H1 (cell line): ENCODE data around the gene CNTN6. TPM values are rescaled to one million over a fixed set of nuclear protein-coding genes. Genes with fewer than 3 reads are reported as not detected.

Experiments
- CTCF ChIA-PET: fragments of 300-600 bp; sonication (Branson Sonifier 250); formaldehyde crosslinking; loops from one replicate; lab custom pipeline; 2021; ENCODE audit not compliant: partially characterized antibody; lab: Charles Lee
- POLR2A ChIA-PET: fragments of 300-600 bp; sonication (Branson Sonifier 250); formaldehyde crosslinking; loops from one replicate; lab custom pipeline; 2021; ENCODE audit warnings: inconsistent platforms; ENCODE audit not compliant: partially characterized antibody; lab: Charles Lee
- DNase-seq, 2 experiments: peaks; one replicate each; pipeline versions ENCODE4 v3.0.0 to v3.0.0-alpha.2; 2010 to 2022; ENCODE audit warnings: low spot score in 2 of 2, low read depth in 1 of 2, mixed read lengths in 1 of 2
- FAIRE-seq: peaks from 2 replicates; lab custom pipeline; 2011; peaks lifted over from hg19 to GRCh38; lab: Jason Lieb, UNC
- H2AFZ ChIP-seq: 2 replicates; pipeline ENCODE4 v1.8.1; 2012; ENCODE audit warnings: low read length, inconsistent platforms
- H2AK5ac ChIP-seq: 2 replicates; pipeline ENCODE4 v1.6.1; 2013; ENCODE audit warnings: low read depth, low read length
- H2BK120ac ChIP-seq: replicated peaks from 2 replicates; pipeline ENCODE3; 2013; ENCODE audit warnings: low read depth, low read length, inconsistent platforms
- H2BK12ac ChIP-seq: 2 replicates; pipeline ENCODE4 v1.6.1; 2013; ENCODE audit warnings: low read depth, low read length
- H2BK15ac ChIP-seq: 2 replicates; pipeline ENCODE4 v1.6.1; 2013; ENCODE audit warnings: low read length
- H2BK20ac ChIP-seq: 2 replicates; pipeline ENCODE4 v1.6.1; 2013; ENCODE audit warnings: low read length
- H2BK5ac ChIP-seq: 2 replicates; pipeline ENCODE4 v1.6.1; 2013; ENCODE audit warnings: low read depth, low read length
- H3K14ac ChIP-seq: 2 replicates; pipeline ENCODE4 v1.6.1; 2013; ENCODE audit warnings: inconsistent platforms; ENCODE audit not compliant: insufficient read length
- H3K18ac ChIP-seq: 2 replicates; pipeline ENCODE4 v1.6.1; 2013; ENCODE audit warnings: low read length; ENCODE audit errors: extremely low read depth
- H3K23ac ChIP-seq: 2 replicates; pipeline ENCODE4 v1.6.1; 2013; ENCODE audit warnings: inconsistent platforms; ENCODE audit not compliant: insufficient read length
- H3K23me2 ChIP-seq: 2 replicates; pipeline ENCODE4 v1.6.1; 2013; ENCODE audit warnings: low read depth, low read length
- H3K27ac ChIP-seq: 2 replicates; pipeline ENCODE4 v1.6.1; 2011; ENCODE audit warnings: low read depth, low read length, inconsistent platforms
- H3K27me3 ChIP-seq, 4 experiments: replicated peaks in 1 of 4; 1 replicate in 1 of 4; 2 replicates in 3 of 4; pipeline versions ENCODE4 v1.6.1 to v1.8.1; 2011 to 2013; ENCODE audit warnings: low read length in 3 of 4, mild to moderate bottlenecking in 3 of 4, inconsistent platforms in 2 of 4, mixed read lengths in 2 of 4, moderate library complexity in 1 of 4; ENCODE audit not compliant: control insufficient read depth in 3 of 4, insufficient read depth in 3 of 4; ENCODE audit errors: extremely low read depth in 1 of 4
- H3K36me3 ChIP-seq, 4 experiments: 2 replicates each; pipeline versions ENCODE4 v1.6.1 to v1.8.1; 2011 to 2013; ENCODE audit warnings: mild to moderate bottlenecking in 4 of 4, low read length in 3 of 4, moderate library complexity in 2 of 4, control low read depth in 1 of 4, inconsistent platforms in 1 of 4; ENCODE audit not compliant: insufficient read depth in 4 of 4, control insufficient read depth in 2 of 4
- H3K4ac ChIP-seq: replicated peaks from 2 replicates; pipeline ENCODE3; 2013; ENCODE audit warnings: low read length, low read depth, mixed read lengths, inconsistent platforms; ENCODE audit not compliant: insufficient read length
- H3K4me1 ChIP-seq, 4 experiments: replicated peaks in 1 of 4; 1 replicate in 1 of 4; 2 replicates in 3 of 4; pipeline versions ENCODE4 v1.6.1 to v1.8.1; 2011 to 2013; ENCODE audit warnings: low read length in 3 of 4, inconsistent platforms in 2 of 4, mixed read lengths in 1 of 4; ENCODE audit not compliant: insufficient read depth in 4 of 4, control insufficient read depth in 3 of 4
- H3K4me2 ChIP-seq, 2 experiments: 2 replicates each; pipeline versions ENCODE4 v1.6.1 to v1.8.1; 2011 to 2013; ENCODE audit warnings: low read depth in 2 of 2, low read length in 2 of 2, control low read depth in 1 of 2, inconsistent platforms in 1 of 2, mild to moderate bottlenecking in 1 of 2; ENCODE audit not compliant: insufficient read depth in 1 of 2
- H3K4me3 ChIP-seq, 4 experiments: fragments of 200-600, 300-600 bp in 1 of 4; sonication (generic), shearing (Covaris generic), sonication (Bioruptor Twin) in 1 of 4; 2 replicates each; pipeline versions ENCODE4 v1.5.1 to v1.8.1; 2011 to 2016; ENCODE audit warnings: low read length in 4 of 4, low read depth in 3 of 4, control low read depth in 2 of 4, inconsistent platforms in 2 of 4, mild to moderate bottlenecking in 2 of 4, mixed read lengths in 1 of 4, moderate library complexity in 1 of 4; ENCODE audit not compliant: insufficient read depth in 2 of 4; ENCODE audit errors: extremely low read depth in 1 of 4
- H3K56ac ChIP-seq: replicated peaks from 2 replicates; pipeline ENCODE3; 2013; ENCODE audit warnings: low read depth, mild to moderate bottlenecking, mixed read lengths, low read length, inconsistent platforms; ENCODE audit not compliant: insufficient read length
- H3K79me1 ChIP-seq: 2 replicates; pipeline ENCODE4 v1.6.1; 2013; ENCODE audit warnings: low read depth, low read length, control low read depth
- H3K79me2 ChIP-seq, 2 experiments: 2 replicates each; pipeline versions ENCODE4 v1.6.1 to v1.8.1; 2012 to 2013; ENCODE audit warnings: low read length in 2 of 2, mild to moderate bottlenecking in 2 of 2, inconsistent platforms in 1 of 2; ENCODE audit not compliant: insufficient read depth in 2 of 2, control insufficient read depth in 1 of 2
- H3K9ac ChIP-seq, 4 experiments: replicated peaks in 1 of 4; 1 replicate in 1 of 4; 2 replicates in 3 of 4; pipeline versions ENCODE4 v1.6.1 to v1.8.1; 2011 to 2013; ENCODE audit warnings: low read depth in 3 of 4, low read length in 3 of 4, control low read depth in 2 of 4, mild to moderate bottlenecking in 2 of 4, moderate library complexity in 2 of 4, inconsistent platforms in 1 of 4; ENCODE audit errors: extremely low read depth in 1 of 4
- H3K9me3 ChIP-seq, 2 experiments: 2 replicates each; pipeline versions ENCODE4 v1.6.1 to v1.8.1; 2012 to 2013; ENCODE audit warnings: mild to moderate bottlenecking in 2 of 2, moderate library complexity in 2 of 2, control low read depth in 1 of 2, inconsistent platforms in 1 of 2, low read depth in 1 of 2, low read length in 1 of 2, mixed read lengths in 1 of 2; ENCODE audit not compliant: insufficient read depth in 2 of 2
- H4K20me1 ChIP-seq, 2 experiments: replicated peaks in 1 of 2; 2 replicates each; pipeline versions ENCODE3 to v1.8.1; 2011 to 2013; ENCODE audit warnings: inconsistent platforms in 2 of 2, low read length in 2 of 2, mild to moderate bottlenecking in 1 of 2; ENCODE audit not compliant: insufficient read depth in 2 of 2, control insufficient read depth in 1 of 2
- H4K5ac ChIP-seq: 2 replicates; pipeline ENCODE4 v1.6.1; 2013; ENCODE audit warnings: low read length, low read depth, mixed read lengths, inconsistent platforms; ENCODE audit not compliant: insufficient read length
- H4K8ac ChIP-seq: 2 replicates; pipeline ENCODE4 v1.8.0; 2013; ENCODE audit warnings: mild to moderate bottlenecking, moderate library complexity, low read length, inconsistent platforms; ENCODE audit not compliant: insufficient read depth; ENCODE audit errors: extremely low read depth
- H4K91ac ChIP-seq: replicated peaks from 2 replicates; pipeline ENCODE3; 2013; ENCODE audit warnings: low read length, mixed read lengths, inconsistent platforms; ENCODE audit not compliant: insufficient read length
- ASH2L ChIP-seq: fragments of 200-600, 300-600 bp; sonication (generic); IDR thresholded peaks from one replicate; pipeline ENCODE4 v1.7.1; 2017; ENCODE audit warnings: low read length
- CEBPB ChIP-seq: IDR thresholded peaks from 2 replicates; pipeline ENCODE4 v1.6.1; 2012; ENCODE audit warnings: low read depth, low read length
- CREB1 ChIP-seq: IDR thresholded peaks from 2 replicates; pipeline ENCODE4 v1.6.1; 2012; ENCODE audit warnings: inconsistent platforms
- GABPA ChIP-seq: IDR thresholded peaks from 2 replicates; pipeline ENCODE4 v1.6.1; 2011; ENCODE audit warnings: mild to moderate bottlenecking, low read length, moderate library complexity, borderline replicate concordance; ENCODE audit not compliant: insufficient read depth
- KDM1A ChIP-seq: fragments of 200-600, 300-600 bp; sonication (generic); IDR thresholded peaks from 2 replicates; pipeline ENCODE4 v1.7.1; 2016; ENCODE audit warnings: mild to moderate bottlenecking, low read length, borderline replicate concordance
- NANOG ChIP-seq: IDR thresholded peaks from 2 replicates; pipeline ENCODE4 v1.6.1; 2011; ENCODE audit warnings: low read length, low read depth, mild to moderate bottlenecking, inconsistent platforms; ENCODE audit not compliant: insufficient read depth, poor library complexity, severe bottlenecking
- RAD21 ChIP-seq, 2 experiments: IDR thresholded peaks in 1 of 2; conservative IDR thresholded peaks in 1 of 2; 2 replicates each; pipeline ENCODE4 v1.6.1; 2011; ENCODE audit warnings: low read depth in 2 of 2, low read length in 2 of 2, improper control_type of control experiment in 1 of 2, inconsistent platforms in 1 of 2, mild to moderate bottlenecking in 1 of 2, moderate library complexity in 1 of 2
- WGBS, 2 experiments: shearing (Covaris generic) in 1 of 2; methylation state at CpG; one replicate each; pipeline versions ENCODE4 v1.1.6 to v1.1.7; 2013 to 2015; ENCODE audit warnings: low lambda C conversion rate in 2 of 2, mixed read lengths in 2 of 2, inconsistent platforms in 1 of 2, low coverage in 1 of 2, missing lambda C conversion rate in 1 of 2; ENCODE audit not compliant: insufficient replicate concordance in 2 of 2, insufficient coverage in 1 of 2, insufficient read length in 1 of 2; ENCODE audit errors: extremely low coverage in 1 of 2, missing lambda C conversion rate in 1 of 2; 5-methylcytosine and 5-hydroxymethylcytosine counted together
- polyA plus RNA-seq, 7 experiments: library from polyadenylated mRNA; depleted of rRNA in 3 of 7; stranded (reverse) in 5 of 7; unstranded in 2 of 7; fragments of >200 nt in 5 of 7; fragments of 200-250 nt in 2 of 7; gene quantifications; 1 replicate in 5 of 7; 2 replicates in 1 of 7; 4 replicates in 1 of 7; pipeline versions ENCODE4 v1.2.1 to v1.2.3, GENCODE V29; 2011 to 2013; ENCODE audit warnings: missing spikeins in 2 of 7, mixed read lengths in 2 of 7
- total RNA-seq: library from RNA; stranded (reverse); fragmentation: NEBNext Ultra II Directional; extraction: Animal tissue kit (Norgen Biotek cat#: 25700); gene quantifications from 2 replicates; pipeline ENCODE4 v1.2.1, GENCODE V29; 2021

Gene CNTN6
- total and polyA plus RNA-seq, 2 of the 8 experiments (the other 6 are each of a cell fraction or from before 2014, with no cell fraction given), result not detected

GRCh38 chr3:1172644-1173043 lies 79.8 kb downstream of the CNTN6 start:
- no peak overlapping the region for H3K4me2 ChIP-seq
- no peak overlapping the region for H2AFZ ChIP-seq
- FAIRE-seq (no peak), DNase-seq (no peak)
- H3K79me2 ChIP-seq, result no peaks in the 10 kb centered on the region
- H3K4me1 ChIP-seq, result no peaks in the 10 kb centered on the region
- H3K9me3 ChIP-seq, result no peaks in the 10 kb centered on the region
- H4K5ac ChIP-seq, result no peak overlapping the region
- H2BK120ac ChIP-seq, result no peak overlapping the region
- no peak overlapping the region for H2AK5ac ChIP-seq
- TF ChIP-seq KDM1A (no peak), GABPA (no peak), NANOG (no peak), CREB1 (no peak), CEBPB (no peak), RAD21 (IDR thresholded peaks at IDR 0.05 in 1 of 2, conservative IDR thresholded peaks at IDR 0.05 in 1 of 2; ENCODE audit: low read depth in 2 of 2, low read length in 2 of 2) (no peak), ASH2L (no peak)
- no peak overlapping the region for H4K8ac ChIP-seq
- no peak overlapping the region for H3K4me3 ChIP-seq
- H2BK12ac ChIP-seq, result no peak overlapping the region
- H4K91ac ChIP-seq, result no peak overlapping the region
- H2BK5ac ChIP-seq, result no peak overlapping the region
- no peak overlapping the region for H2BK15ac ChIP-seq
- ChIA-PET POLR2A (no interaction called here), CTCF (no interaction called here)
- H3K27ac ChIP-seq, result no peak overlapping the region
- H3K56ac ChIP-seq, result no peak overlapping the region
- WGBS, 2 experiments, result 90% methylated on average over 2 of the region's 2 CpGs; no CpG with 5 or more reads in 1 of the 2 experiments
- H3K9ac ChIP-seq, result no peak overlapping the region
- no peaks in the 10 kb centered on the region for H4K20me1 ChIP-seq
- no peaks in the 10 kb centered on the region for H3K36me3 ChIP-seq
- no peak overlapping the region for H3K23ac ChIP-seq
- no peaks in the 10 kb centered on the region for H3K23me2 ChIP-seq
- no peak overlapping the region for H3K4ac ChIP-seq
- H2BK20ac ChIP-seq, result no peak overlapping the region
- no peak overlapping the region for H3K18ac ChIP-seq
- no peaks in the 10 kb centered on the region for H3K79me1 ChIP-seq
- H3K27me3 ChIP-seq, result no peaks in the 10 kb centered on the region
- no peak overlapping the region for H3K14ac ChIP-seq
